ENCODE results near the gene NCR1.

DNA sequence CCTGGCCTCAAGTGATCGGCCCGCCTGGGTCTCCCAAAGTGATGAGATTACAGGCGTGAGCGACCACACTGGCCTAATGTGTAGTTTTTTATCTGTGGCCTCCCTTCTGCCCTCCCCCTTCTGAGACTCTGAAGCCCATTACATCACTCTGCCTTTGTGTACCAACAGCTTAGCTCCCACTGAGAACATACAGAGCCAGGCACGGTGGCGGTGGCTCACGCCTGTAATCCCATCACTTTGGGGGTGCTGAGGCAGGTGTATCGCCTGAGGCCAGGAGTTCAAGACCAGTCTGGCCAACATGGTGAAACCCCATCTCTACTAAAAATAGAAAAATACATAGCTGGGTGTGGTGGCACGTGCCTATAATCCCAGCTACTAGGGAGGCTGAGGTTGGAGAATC lies 12.6 kb downstream of the NCR1 start:
- TF ChIP-seq, protein P1, sequence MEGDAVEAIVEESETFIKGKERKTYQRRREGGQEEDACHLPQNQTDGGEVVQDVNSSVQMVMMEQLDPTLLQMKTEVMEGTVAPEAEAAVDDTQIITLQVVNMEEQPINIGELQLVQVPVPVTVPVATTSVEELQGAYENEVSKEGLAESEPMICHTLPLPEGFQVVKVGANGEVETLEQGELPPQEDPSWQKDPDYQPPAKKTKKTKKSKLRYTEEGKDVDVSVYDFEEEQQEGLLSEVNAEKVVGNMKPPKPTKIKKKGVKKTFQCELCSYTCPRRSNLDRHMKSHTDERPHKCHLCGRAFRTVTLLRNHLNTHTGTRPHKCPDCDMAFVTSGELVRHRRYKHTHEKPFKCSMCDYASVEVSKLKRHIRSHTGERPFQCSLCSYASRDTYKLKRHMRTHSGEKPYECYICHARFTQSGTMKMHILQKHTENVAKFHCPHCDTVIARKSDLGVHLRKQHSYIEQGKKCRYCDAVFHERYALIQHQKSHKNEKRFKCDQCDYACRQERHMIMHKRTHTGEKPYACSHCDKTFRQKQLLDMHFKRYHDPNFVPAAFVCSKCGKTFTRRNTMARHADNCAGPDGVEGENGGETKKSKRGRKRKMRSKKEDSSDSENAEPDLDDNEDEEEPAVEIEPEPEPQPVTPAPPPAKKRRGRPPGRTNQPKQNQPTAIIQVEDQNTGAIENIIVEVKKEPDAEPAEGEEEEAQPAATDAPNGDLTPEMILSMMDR (IDR thresholded peaks at IDR 0.05; ENCODE audit: low read depth, low read length): no peak
- TF ChIP-seq EZH2phosphoT487 (IDR thresholded peaks at IDR 0.05; ENCODE audit: low read depth): no peak
